Measurements from ENCODE around the gene ZBTB6. TPM values are rescaled to one million over a fixed set of nuclear protein-coding genes. Genes with fewer than 3 reads are reported as not detected.
A peak's percentile ranks its signal among the peaks of the same experiment; 100 is the strongest.

ZBTB6 gene
- total and polyA plus RNA-seq, 9 of the 15 experiments (the other 6 are each of a cell fraction or from before 2014, with no cell fraction given): 1.4 to 7.2 (median 5.3) TPM

DNA sequence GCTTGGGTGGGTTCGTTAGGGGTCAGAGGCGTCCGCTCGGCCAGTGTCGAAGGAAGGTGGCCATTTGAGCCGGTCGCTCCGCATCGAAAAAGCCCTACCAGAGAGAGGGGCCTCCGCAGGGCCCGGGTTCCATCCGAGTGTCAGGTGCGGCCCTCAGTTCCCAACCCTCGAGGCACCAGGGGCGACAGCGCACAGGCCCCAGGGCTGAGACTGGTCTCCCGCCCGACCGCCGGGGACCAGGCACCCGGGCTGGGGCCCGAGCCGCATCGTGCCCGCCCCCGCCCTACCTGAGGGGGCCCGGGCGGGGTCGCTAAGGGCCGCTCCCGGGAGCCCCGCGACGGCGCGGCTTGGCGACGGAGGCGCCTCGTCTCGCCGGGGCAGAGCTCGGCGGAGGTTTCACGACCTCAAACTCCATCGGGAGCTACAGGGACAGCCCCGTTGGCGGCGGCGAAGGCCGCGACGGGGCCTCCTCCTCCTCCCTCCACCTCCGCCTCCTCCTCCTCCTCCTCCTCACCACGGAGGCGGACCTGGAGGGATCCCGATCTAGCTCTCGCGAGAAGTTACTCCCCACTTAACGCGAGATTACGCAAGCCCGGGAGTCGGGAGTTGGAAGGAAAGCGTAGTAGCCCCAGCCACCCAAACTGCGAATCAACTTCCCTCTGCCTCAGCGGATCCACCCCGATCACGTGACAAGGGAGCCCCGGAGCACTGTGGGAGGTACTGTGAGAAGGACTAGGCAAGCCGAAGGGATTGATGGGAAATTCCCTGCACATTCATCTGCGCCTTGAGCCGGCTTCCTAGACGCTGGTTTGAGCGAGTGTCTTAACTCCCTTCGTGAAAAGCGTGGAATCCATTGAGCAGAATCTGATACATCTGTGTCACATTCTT, 8.1 kb downstream of the ZBTB6 start, which contains the start of gene RC3H2 (continued):
- peak; percentile 100 for TF ChIP-seq ZNF263 (CRISPR knock-in tag; IDR thresholded peaks at IDR 0.05; ENCODE audit: borderline replicate concordance)
- TF ChIP-seq, protein P1, sequence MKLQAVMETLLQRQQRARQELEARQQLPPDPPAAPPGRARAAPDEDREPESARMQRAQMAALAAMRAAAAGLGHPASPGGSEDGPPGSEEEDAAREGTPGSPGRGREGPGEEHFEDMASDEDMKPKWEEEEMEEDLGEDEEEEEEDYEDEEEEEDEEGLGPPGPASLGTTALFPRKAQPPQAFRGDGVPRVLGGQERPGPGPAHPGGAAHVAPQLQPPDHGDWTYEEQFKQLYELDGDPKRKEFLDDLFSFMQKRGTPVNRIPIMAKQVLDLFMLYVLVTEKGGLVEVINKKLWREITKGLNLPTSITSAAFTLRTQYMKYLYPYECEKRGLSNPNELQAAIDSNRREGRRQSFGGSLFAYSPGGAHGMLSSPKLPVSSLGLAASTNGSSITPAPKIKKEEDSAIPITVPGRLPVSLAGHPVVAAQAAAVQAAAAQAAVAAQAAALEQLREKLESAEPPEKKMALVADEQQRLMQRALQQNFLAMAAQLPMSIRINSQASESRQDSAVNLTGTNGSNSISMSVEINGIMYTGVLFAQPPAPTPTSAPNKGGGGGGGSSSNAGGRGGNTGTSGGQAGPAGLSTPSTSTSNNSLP (IDR thresholded peaks at IDR 0.05; ENCODE audit: borderline replicate concordance, low read depth, low read length): no peak
- TF ChIP-seq ZNF384 (IDR thresholded peaks at IDR 0.05; ENCODE audit: low read depth, low read length): no peak
- TF ChIP-seq XRCC4 (IDR thresholded peaks at IDR 0.05; ENCODE audit: extremely low read depth, insufficient read depth, insufficient read length): no peak
- 0 out of 2 replicates have a peak, but pooled peaks have one; percentile 36 for TF ChIP-seq ZNF212 (CRISPR knock-in tag; IDR thresholded peaks at IDR 0.05)
- peak; percentile 100 for TF ChIP-seq TOE1 (IDR thresholded peaks at IDR 0.05; ENCODE audit: borderline replicate concordance)
- no peak for TF ChIP-seq TOE1 (CRISPR knock-in tag; IDR thresholded peaks at IDR 0.05; ENCODE audit: borderline replicate concordance, low read depth)
- TF ChIP-seq, protein P2, sequence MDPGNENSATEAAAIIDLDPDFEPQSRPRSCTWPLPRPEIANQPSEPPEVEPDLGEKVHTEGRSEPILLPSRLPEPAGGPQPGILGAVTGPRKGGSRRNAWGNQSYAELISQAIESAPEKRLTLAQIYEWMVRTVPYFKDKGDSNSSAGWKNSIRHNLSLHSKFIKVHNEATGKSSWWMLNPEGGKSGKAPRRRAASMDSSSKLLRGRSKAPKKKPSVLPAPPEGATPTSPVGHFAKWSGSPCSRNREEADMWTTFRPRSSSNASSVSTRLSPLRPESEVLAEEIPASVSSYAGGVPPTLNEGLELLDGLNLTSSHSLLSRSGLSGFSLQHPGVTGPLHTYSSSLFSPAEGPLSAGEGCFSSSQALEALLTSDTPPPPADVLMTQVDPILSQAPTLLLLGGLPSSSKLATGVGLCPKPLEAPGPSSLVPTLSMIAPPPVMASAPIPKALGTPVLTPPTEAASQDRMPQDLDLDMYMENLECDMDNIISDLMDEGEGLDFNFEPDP (CRISPR knock-in tag; IDR thresholded peaks at IDR 0.05): 0 out of 2 replicates have a peak, but pooled peaks have one; percentile 65
- TF ChIP-seq GABPB1 (CRISPR knock-in tag; IDR thresholded peaks at IDR 0.05): no peak
- TF ChIP-seq RBM39 (optimal IDR thresholded peaks at IDR 0.05; ENCODE audit: low read depth, low read length): no peak
- TF ChIP-seq RNF219 (CRISPR knock-in tag; IDR thresholded peaks at IDR 0.05): no peak
- TF ChIP-seq, protein P3, sequence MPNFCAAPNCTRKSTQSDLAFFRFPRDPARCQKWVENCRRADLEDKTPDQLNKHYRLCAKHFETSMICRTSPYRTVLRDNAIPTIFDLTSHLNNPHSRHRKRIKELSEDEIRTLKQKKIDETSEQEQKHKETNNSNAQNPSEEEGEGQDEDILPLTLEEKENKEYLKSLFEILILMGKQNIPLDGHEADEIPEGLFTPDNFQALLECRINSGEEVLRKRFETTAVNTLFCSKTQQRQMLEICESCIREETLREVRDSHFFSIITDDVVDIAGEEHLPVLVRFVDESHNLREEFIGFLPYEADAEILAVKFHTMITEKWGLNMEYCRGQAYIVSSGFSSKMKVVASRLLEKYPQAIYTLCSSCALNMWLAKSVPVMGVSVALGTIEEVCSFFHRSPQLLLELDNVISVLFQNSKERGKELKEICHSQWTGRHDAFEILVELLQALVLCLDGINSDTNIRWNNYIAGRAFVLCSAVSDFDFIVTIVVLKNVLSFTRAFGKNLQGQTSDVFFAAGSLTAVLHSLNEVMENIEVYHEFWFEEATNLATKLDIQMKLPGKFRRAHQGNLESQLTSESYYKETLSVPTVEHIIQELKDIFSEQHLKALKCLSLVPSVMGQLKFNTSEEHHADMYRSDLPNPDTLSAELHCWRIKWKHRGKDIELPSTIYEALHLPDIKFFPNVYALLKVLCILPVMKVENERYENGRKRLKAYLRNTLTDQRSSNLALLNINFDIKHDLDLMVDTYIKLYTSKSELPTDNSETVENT (CRISPR knock-in tag; IDR thresholded peaks at IDR 0.05): peak; percentile 93; the same call in 1 of the 2 replicates
- TF ChIP-seq HDAC8 (tag; IDR thresholded peaks at IDR 0.05): no peak
- TF ChIP-seq TRIM24 (IDR thresholded peaks at IDR 0.05): peak in 1 of 2 experiments; percentile 47; a peak in 2 of 4 replicates
- TF ChIP-seq ZNF644 (tag; IDR thresholded peaks at IDR 0.05; ENCODE audit: low read depth): peak; percentile 41; the same call in 1 of the 2 replicates
- 0 out of 2 replicates have a peak, but pooled peaks have one; percentile 77 for TF ChIP-seq CC2D1A (IDR thresholded peaks at IDR 0.05)
- TF ChIP-seq L3MBTL2 (IDR thresholded peaks at IDR 0.05): peak; percentile 46; the same call in 1 of the 2 replicates
- peak; percentile 76 for TF ChIP-seq ZBTB9 (CRISPR knock-in tag; IDR thresholded peaks at IDR 0.05)
